Prostate gland (tissue), 1 donor: ENCODE data around the gene KCTD21.

Experiments
- POLR2A ChIP-seq: fragments of 450-650 bp; IDR thresholded peaks from one replicate; pipeline ENCODE4 v1.6.1; 2016; ENCODE audit warnings: antibody characterized with exemption, mild to moderate bottlenecking
- POLR2AphosphoS5 ChIP-seq: sonication (generic); formaldehyde crosslinking; IDR thresholded peaks from one replicate; pipeline ENCODE4 v1.6.1; 2017; ENCODE audit warnings: antibody characterized with exemption

GRCh38 chr11:78147807-78148206, 40.6 kb downstream of the KCTD21 start:
- TF ChIP-seq POLR2A (no peak), POLR2AphosphoS5 (no peak)
